HCT116 (cell line): Measurements from ENCODE around the gene MAML2. TPM values are rescaled to one million over a fixed set of nuclear protein-coding genes. Genes with fewer than 3 reads are reported as not detected.

ENCODE experiments used
- ATAC-seq: fragments of 200-7000 bp; cut with Tn5 transposase; 2 replicates; pipeline ENCODE4 v1.9.1; 2020; ENCODE audit warnings: mild to moderate bottlenecking, moderate library complexity
- BruUV-seq: library from RNA; stranded (reverse); fragments of 400-500 nt; replicated peaks from 2 replicates; lab custom pipeline; 2021; lab: Mats Ljungman, UMichigan
- CTCF ChIA-PET: fragments of 300-600 bp; sonication (Branson Sonifier 250); formaldehyde crosslinking; loops from one replicate; lab custom pipeline; 2021; ENCODE audit warnings: antibody characterized with exemption; lab: Charles Lee
- POLR2A ChIA-PET: fragments of 300-600, 350-600 bp; sonication (Branson Sonifier 250); formaldehyde crosslinking; loops from one replicate; lab custom pipeline; 2021; ENCODE audit warnings: antibody characterized with exemption; lab: Charles Lee
- RAD21 ChIA-PET, 2 experiments: fragments of 300-600 bp; sonication (Branson Sonifier 250); formaldehyde crosslinking; loops; one replicate each; lab custom pipeline; 2023; ENCODE audit warnings: low total read pairs in 2 of 2; ENCODE audit not compliant: uncharacterized antibody in 2 of 2, unreplicated experiment in 2 of 2, low non-redundant PET in 1 of 2; lab: Charles Lee
- DNase-seq: peaks from one replicate; pipeline ENCODE4 v3.0.0-alpha.2; 2010; ENCODE audit warnings: low read depth, low spot score
- H2AFZ ChIP-seq: fragments of 200-600 bp; shearing (Covaris generic), sonication (generic); 2 replicates; pipeline ENCODE4 v1.6.1; 2017; ENCODE audit warnings: low read depth, mixed run types, mixed read lengths, antibody characterized with exemption, low read length; ENCODE audit not compliant: poor library complexity, severe bottlenecking
- H3K27ac ChIP-seq: 2 replicates; pipeline ENCODE4 v1.5.1; 2012; ENCODE audit warnings: low read depth, low read length
- H3K27me3 ChIP-seq: fragments of 200-600 bp; sonication (generic); 2 replicates; pipeline ENCODE4 v1.6.1; 2016; ENCODE audit warnings: mixed run types, low read length, mixed read lengths; ENCODE audit not compliant: insufficient read depth
- H3K36me3 ChIP-seq, 2 experiments: fragments of 200-500 bp in 1 of 2; fragments of 200-600 bp in 1 of 2; sonication (Bioruptor generic) in 1 of 2; sonication (generic) in 1 of 2; 2 replicates each; pipeline versions ENCODE4 v1.5.1 to v1.6.1; 2014 to 2016; ENCODE audit warnings: low read length in 2 of 2, inconsistent platforms in 1 of 2, mixed read lengths in 1 of 2, mixed run types in 1 of 2; ENCODE audit not compliant: insufficient read depth in 2 of 2, control insufficient read depth in 1 of 2
- H3K4me1 ChIP-seq, 2 experiments: fragments of 200-600 bp in 1 of 2; sonication (generic) in 1 of 2; 2 replicates each; pipeline versions ENCODE4 v1.5.1 to v1.6.1; 2012 to 2017; ENCODE audit warnings: low read length in 2 of 2, inconsistent platforms in 1 of 2, mild to moderate bottlenecking in 1 of 2, mixed read lengths in 1 of 2, mixed run types in 1 of 2, moderate library complexity in 1 of 2; ENCODE audit not compliant: insufficient read depth in 2 of 2, control insufficient read depth in 1 of 2
- H3K4me2 ChIP-seq: fragments of 200-600 bp; sonication (generic); 2 replicates; pipeline ENCODE4 v1.6.1; 2017; ENCODE audit warnings: mixed run types, low read length, mixed read lengths
- H3K4me3 ChIP-seq, 2 experiments: fragments of 200-600 bp in 1 of 2; sonication (generic) in 1 of 2; replicated peaks in 1 of 2; 2 replicates each; pipeline ENCODE4 v1.5.1; 2011 to 2016; ENCODE audit warnings: low read length in 2 of 2, control low read depth in 1 of 2, low read depth in 1 of 2, mild to moderate bottlenecking in 1 of 2, mixed read lengths in 1 of 2, mixed run types in 1 of 2
- H3K79me2 ChIP-seq: fragments of 200-600 bp; sonication (generic); 2 replicates; pipeline ENCODE4 v1.6.1; 2017; ENCODE audit warnings: mild to moderate bottlenecking, mixed run types, low read length, moderate library complexity, mixed read lengths; ENCODE audit not compliant: insufficient read depth
- H3K9ac ChIP-seq: fragments of 200-600 bp; sonication (generic); 2 replicates; pipeline ENCODE4 v1.6.1; 2016; ENCODE audit warnings: low read length, mixed read lengths
- H3K9me2 ChIP-seq: fragments of 200-600 bp; sonication (generic), shearing (Covaris generic); 2 replicates; pipeline ENCODE4 v1.6.1; 2017; ENCODE audit warnings: mixed run types, mild to moderate bottlenecking, moderate library complexity; ENCODE audit not compliant: insufficient read depth
- H3K9me3 ChIP-seq, 2 experiments: fragments of 200-500 bp in 1 of 2; fragments of 200-600 bp in 1 of 2; sonication (Bioruptor generic) in 1 of 2; sonication (generic) in 1 of 2; 2 replicates each; pipeline ENCODE4 v1.6.1; 2014 to 2017; ENCODE audit warnings: low read length in 2 of 2, mixed read lengths in 2 of 2, inconsistent platforms in 1 of 2, low read depth in 1 of 2, mild to moderate bottlenecking in 1 of 2, mixed run types in 1 of 2, moderate library complexity in 1 of 2; ENCODE audit not compliant: control insufficient read depth in 1 of 2, insufficient read depth in 1 of 2
- H4K20me1 ChIP-seq: fragments of 200-600 bp; sonication (generic), shearing (Covaris generic); 2 replicates; pipeline ENCODE4 v1.6.1; 2017; ENCODE audit warnings: mixed run types, mild to moderate bottlenecking, moderate library complexity; ENCODE audit not compliant: insufficient read depth
- CEBPB ChIP-seq: IDR thresholded peaks from 2 replicates; pipeline ENCODE4 v1.6.1; 2012; ENCODE audit warnings: low read depth
- CTCF ChIP-seq, 3 experiments: fragments of 200-600 bp in 1 of 3; sonication (generic) in 1 of 3; IDR thresholded peaks in 2 of 3; conservative IDR thresholded peaks in 1 of 3; 2 replicates each; pipeline ENCODE4 v1.5.1; 2012 to 2017; ENCODE audit warnings: low read depth in 2 of 3, low read length in 2 of 3, antibody characterized with exemption in 1 of 3, borderline replicate concordance in 1 of 3, control low read depth in 1 of 3, mild to moderate bottlenecking in 1 of 3, mixed read lengths in 1 of 3, mixed run types in 1 of 3, moderate library complexity in 1 of 3; ENCODE audit not compliant: insufficient read depth in 1 of 3
- EGR1 ChIP-seq: IDR thresholded peaks from 2 replicates; pipeline ENCODE4 v1.6.1; 2012; ENCODE audit warnings: low read depth
- ELF1 ChIP-seq: IDR thresholded peaks from 2 replicates; pipeline ENCODE4 v1.6.1; 2012; ENCODE audit warnings: low read depth, borderline replicate concordance
- EZH2phosphoT487 ChIP-seq: fragments of 200-600 bp; IDR thresholded peaks from 2 replicates; pipeline ENCODE4 v1.6.1; 2018; ENCODE audit warnings: antibody characterized with exemption, borderline replicate concordance
- MAX ChIP-seq: IDR thresholded peaks from 2 replicates; pipeline ENCODE4 v1.6.1; 2012
- POLR2AphosphoS5 ChIP-seq: IDR thresholded peaks from 2 replicates; pipeline ENCODE4 v1.6.1; 2011; ENCODE audit warnings: mild to moderate bottlenecking, low read depth, low read length, moderate library complexity
- SIN3A ChIP-seq: IDR thresholded peaks from 2 replicates; pipeline ENCODE4 v1.6.1; 2012; ENCODE audit warnings: low read depth
- SRF ChIP-seq: IDR thresholded peaks from 2 replicates; pipeline ENCODE4 v1.6.1; 2012; ENCODE audit warnings: low read depth
- TCF7L2 ChIP-seq: IDR thresholded peaks from 2 replicates; pipeline ENCODE4 v1.7.0; 2011; ENCODE audit warnings: borderline replicate concordance, inconsistent platforms; ENCODE audit not compliant: insufficient read depth, insufficient read length; ENCODE audit errors: extremely low read depth
- YY1 ChIP-seq: IDR thresholded peaks from 2 replicates; pipeline ENCODE4 v1.6.1; 2011; ENCODE audit warnings: low read length, low read depth, moderate library complexity, mild to moderate bottlenecking; ENCODE audit not compliant: insufficient replicate concordance; ENCODE audit errors: extremely low read depth
- ZBTB33 ChIP-seq: IDR thresholded peaks from 2 replicates; pipeline ENCODE4 v1.6.1; 2011; ENCODE audit warnings: mild to moderate bottlenecking, low read length, moderate library complexity; ENCODE audit not compliant: insufficient replicate concordance; ENCODE audit errors: extremely low read depth
- ZFX ChIP-seq: fragments of 450-650 bp; IDR thresholded peaks from 2 replicates; pipeline ENCODE4 v1.6.1; 2017
- ZNF274 ChIP-seq: fragments of 200-500 bp; sonication (Bioruptor generic); IDR thresholded peaks from 2 replicates; pipeline ENCODE4 v1.6.1; 2014; ENCODE audit warnings: mild to moderate bottlenecking, low read depth, low read length, inconsistent platforms
- intact Hi-C: fragments of 100-400 bp; cut with micrococcal nuclease; formaldehyde crosslinking; loops from 2 replicates; pipeline ENCODE4 v1.10.0; 2022
- total RNA-seq: library from RNA; stranded (reverse); gene quantifications from one replicate; pipeline ENCODE4 v1.2.1, GENCODE V29; 2021; ENCODE audit not compliant: unreplicated experiment

MAML2 gene
- total RNA-seq, 1 experiment from 2014 or later: 2.6 TPM

GRCh38 chr11:96125400-96125799 is 217.6 kb downstream of the MAML2 start:
- Histone ChIP-seq H3K4me1 (no peaks in the 10 kb centered on the region), H4K20me1 (no peaks in the 10 kb centered on the region), H3K27me3 (no peaks in the 10 kb centered on the region), H3K27ac (no peak overlapping the region), H3K36me3 (no peaks in the 10 kb centered on the region), H3K4me3 (no peak overlapping the region), H3K9me2 (no peaks in the 10 kb centered on the region), H3K9me3 (no peaks in the 10 kb centered on the region), H3K9ac (no peak overlapping the region), H3K79me2 (no peaks in the 10 kb centered on the region), H3K4me2 (no peak overlapping the region), H2AFZ (no peak overlapping the region)
- no peak for TF ChIP-seq ZNF274
- DNase-seq (no peak), ATAC-seq (no peak)
- ChIA-PET CTCF (no interaction called here), POLR2A (no interaction called here), RAD21 (no interaction called here)
- no TSS peak for BruUV-seq
- intact Hi-C loops: no loop called here

GRCh38 chr11:96124155-96124554 is 218.8 kb downstream of the MAML2 start:
- Histone ChIP-seq H3K4me3 (no peak overlapping the region), H3K27ac (no peak overlapping the region), H3K27me3 (no peaks in the 10 kb centered on the region), H3K4me1 (no peaks in the 10 kb centered on the region), H3K9ac (no peak overlapping the region), H3K36me3 (no peaks in the 10 kb centered on the region), H3K9me2 (no peaks in the 10 kb centered on the region), H3K9me3 (no peaks in the 10 kb centered on the region), H3K79me2 (no peaks in the 10 kb centered on the region), H2AFZ (no peak overlapping the region), H3K4me2 (no peak overlapping the region), H4K20me1 (no peaks in the 10 kb centered on the region)
- DNase-seq (no peak), ATAC-seq (no peak)
- intact Hi-C loops: no loop called here
- ChIA-PET POLR2A (no interaction called here), CTCF (no interaction called here), RAD21 (no interaction called here)
- BruUV-seq: no TSS peak
- TF ChIP-seq YY1 (no peak), EZH2phosphoT487 (no peak), TCF7L2 (no peak), ZBTB33 (no peak), CTCF (IDR thresholded peaks at IDR 0.05 in 2 of 3, conservative IDR thresholded peaks at IDR 0.05 in 1 of 3; ENCODE audit: borderline replicate concordance in 1 of 3, insufficient read depth in 1 of 3, low read depth in 2 of 3, low read length in 2 of 3) (no peak), ZFX (no peak), POLR2AphosphoS5 (no peak), ELF1 (no peak), EGR1 (no peak), MAX (no peak), SRF (no peak), CEBPB (no peak), SIN3A (no peak)
